GM10266 (cell line): ENCODE data around the gene TPT1.

ENCODE experiments used
- DNase-seq: peaks from one replicate; pipeline ENCODE4 v3.0.0; 2012; ENCODE audit errors: extremely low spot score
- CTCF ChIP-seq: IDR thresholded peaks from 2 replicates; pipeline ENCODE4 v1.5.1; 2012; ENCODE audit warnings: mild to moderate bottlenecking, low read depth; ENCODE audit not compliant: control insufficient read depth, insufficient read depth; ENCODE audit errors: missing control alignments

The TPT1 gene

DNA sequence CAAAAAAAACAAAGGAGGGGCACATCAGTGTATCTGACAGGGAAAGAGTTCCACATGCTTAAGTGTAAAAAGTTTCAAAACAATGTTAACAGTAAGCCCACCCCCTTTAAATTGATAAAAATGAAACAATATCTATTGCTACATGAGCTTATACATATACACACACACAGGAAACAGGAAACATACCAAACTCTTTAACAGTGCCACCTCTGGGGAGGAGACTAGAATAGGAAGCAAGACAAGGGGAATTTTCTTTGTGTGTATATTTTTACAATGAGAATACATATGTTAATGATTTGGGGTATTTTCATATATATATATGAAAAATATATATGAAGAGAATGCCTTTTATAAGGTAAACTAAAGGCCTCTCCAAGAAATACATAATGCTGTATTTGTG lies 44.7 kb downstream of the TPT1 start:
- no peak for DNase-seq
- no peak for TF ChIP-seq CTCF

GRCh38 chr13:45295536-45295935 lies 45.4 kb downstream of the TPT1 start:
- no peak for DNase-seq
- no peak for TF ChIP-seq CTCF

- DNase-seq = no peak
- TF ChIP-seq CTCF = no peak
Measured at GRCh38 chr13:45292176-45292575, 48.8 kb downstream of the TPT1 start.

- TF ChIP-seq CTCF = no peak
- no peak for DNase-seq
Measured at GRCh38 chr13:45289936-45290563, 50.9 kb downstream of the TPT1 start.
